ENCODE results near the gene KLK10. TPM values are rescaled to one million over a fixed set of nuclear protein-coding genes. Genes with fewer than 3 reads are reported as not detected.

Gene KLK10
- total RNA-seq, 1 donor from 2014 or later: not detected

GRCh38 chr19:51003316-51003715 is 16.2 kb downstream of the KLK10 start:
- no peak overlapping the region for H3K4me3 Mint-ChIP-seq (ENCODE audit: unreplicated experiment)
- peaks cover 13% of the 10 kb centered on the region for H3K27me3 Mint-ChIP-seq (ENCODE audit: unreplicated experiment)
- no peaks in the 10 kb centered on the region for H3K4me1 Mint-ChIP-seq (ENCODE audit: low read depth, unreplicated experiment)
- DNase-seq: no peak
- no peak for TF ChIP-seq CTCF (IDR thresholded peaks at IDR 0.05; ENCODE audit: partially characterized antibody, unreplicated experiment)
- H3K27ac Mint-ChIP-seq (ENCODE audit: unreplicated experiment): no peak overlapping the region
- H3K9me3 Mint-ChIP-seq (ENCODE audit: unreplicated experiment): peaks cover 1% of the 10 kb centered on the region
- no peaks in the 10 kb centered on the region for H3K36me3 Mint-ChIP-seq (ENCODE audit: unreplicated experiment)

GRCh38 chr19:51002542-51003311 is 16.8 kb downstream of the KLK10 start:
- no peak overlapping the region for H3K27ac Mint-ChIP-seq (ENCODE audit: unreplicated experiment)
- DNase-seq: peak; percentile 43

GRCh38 chr19:51002089-51002532 is 17.4 kb downstream of the KLK10 start:
- Mint-ChIP-seq H3K9me3 (ENCODE audit: unreplicated experiment) (peaks cover 1% of the 10 kb centered on the region), H3K27me3 (ENCODE audit: unreplicated experiment) (peaks cover 12% of the 10 kb centered on the region), H3K4me1 (ENCODE audit: low read depth, unreplicated experiment) (no peaks in the 10 kb centered on the region), H3K27ac (ENCODE audit: unreplicated experiment) (no peak overlapping the region), H3K36me3 (ENCODE audit: unreplicated experiment) (no peaks in the 10 kb centered on the region), H3K4me3 (ENCODE audit: unreplicated experiment) (no peak overlapping the region)
- no peak for TF ChIP-seq CTCF (IDR thresholded peaks at IDR 0.05; ENCODE audit: partially characterized antibody, unreplicated experiment)
- no peak for DNase-seq

More at GRCh38 chr19:51002542-51003311, 16.8 kb downstream of the KLK10 start:
- H3K36me3 Mint-ChIP-seq (ENCODE audit: unreplicated experiment): no peaks in the 10 kb centered on the region
- peaks cover 1% of the 10 kb centered on the region for H3K9me3 Mint-ChIP-seq (ENCODE audit: unreplicated experiment)
- H3K4me1 Mint-ChIP-seq (ENCODE audit: low read depth, unreplicated experiment): no peaks in the 10 kb centered on the region
- peaks cover 16% of the 10 kb centered on the region for H3K27me3 Mint-ChIP-seq (ENCODE audit: unreplicated experiment)
- no peak overlapping the region for H3K4me3 Mint-ChIP-seq (ENCODE audit: unreplicated experiment)
- no peak for TF ChIP-seq CTCF (IDR thresholded peaks at IDR 0.05; ENCODE audit: partially characterized antibody, unreplicated experiment)

- H3K9me3 Mint-ChIP-seq (ENCODE audit: unreplicated experiment): peaks cover 4% of the 10 kb centered on the region
Observed at GRCh38 chr19:51001515-51001914, 18.0 kb downstream of the KLK10 start, which contains the start of gene KLK8. TSS of gene KLK8 (minus strand) at chr19:51001604. CDS start at chr19:51001167, 437 bp downstream.

More at GRCh38 chr19:51001515-51001914, 18.0 kb downstream of the KLK10 start, which contains the start of gene KLK8:
- Mint-ChIP-seq H3K36me3 (ENCODE audit: unreplicated experiment) (no peaks in the 10 kb centered on the region), H3K27me3 (ENCODE audit: unreplicated experiment) (peaks cover 16% of the 10 kb centered on the region), H3K4me3 (ENCODE audit: unreplicated experiment) (no peak within 1 kb of the TSS), H3K4me1 (ENCODE audit: low read depth, unreplicated experiment) (no peaks in the 10 kb centered on the region), H3K27ac (ENCODE audit: unreplicated experiment) (no peak within 1 kb of the TSS)
- no peak for TF ChIP-seq CTCF (IDR thresholded peaks at IDR 0.05; ENCODE audit: partially characterized antibody, unreplicated experiment)
- DNase-seq: no peak

Measured in glutamatergic neuron (in vitro differentiated cells).